RWPE1 (cell line): Measurements from ENCODE around the gene MGP.

Experiments used
- CTCF ChIA-PET: fragments of 350-600 bp; sonication (Branson Sonifier 250); formaldehyde crosslinking; extraction: SDS; loops from one replicate; lab custom pipeline; 2021; lab: Yijun Ruan, JAX
- POLR2A ChIA-PET: fragments of 400-600 bp; formaldehyde crosslinking; extraction: SDS; loops from one replicate; lab custom pipeline; 2020; ENCODE audit warnings: antibody characterized with exemption; ENCODE audit not compliant: low non-redundant PET; lab: Yijun Ruan, JAX
- DNase-seq: peaks from one replicate; pipeline ENCODE4 v3.0.0; 2012; ENCODE audit warnings: low spot score
- H3K27ac ChIP-seq: fragments of 450-650 bp; 2 replicates; pipeline ENCODE4 v1.5.1; 2017
- CTCF ChIP-seq: fragments of 450-650 bp; conservative IDR thresholded peaks from 2 replicates; pipeline ENCODE4 v1.5.1; 2017; ENCODE audit warnings: low read depth, mild to moderate bottlenecking

The MGP gene

DNA sequence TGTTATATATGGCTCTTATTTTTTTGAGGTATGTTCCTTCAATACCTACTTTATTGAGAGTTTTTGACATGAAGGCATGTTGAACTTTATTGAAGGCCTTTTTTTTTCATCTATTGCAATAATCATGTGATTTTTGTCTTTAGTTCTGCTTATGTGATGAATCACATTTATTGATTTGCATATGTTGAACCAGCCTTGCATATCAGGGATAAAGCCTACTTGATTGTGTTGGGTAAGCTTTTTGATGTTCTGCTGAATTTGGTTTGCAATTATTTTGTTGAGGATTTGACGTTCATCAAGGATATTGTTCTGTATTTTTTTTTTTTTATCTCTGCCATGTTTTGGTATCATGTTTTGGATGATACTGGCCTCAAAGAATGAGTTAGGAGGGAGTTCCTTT is 27.1 kb downstream of the MGP start:
- CTCF ChIA-PET, result interaction anchor here (0.6 kb wide), 1 partner anchor 43 kb away, joined by 3 read pairs; no protein-coding TSS in a partner anchor
- no peak overlapping the region for H3K27ac ChIP-seq
- POLR2A ChIA-PET, result no interaction called here
- no peak for DNase-seq
- no peak for TF ChIP-seq CTCF

DNA sequence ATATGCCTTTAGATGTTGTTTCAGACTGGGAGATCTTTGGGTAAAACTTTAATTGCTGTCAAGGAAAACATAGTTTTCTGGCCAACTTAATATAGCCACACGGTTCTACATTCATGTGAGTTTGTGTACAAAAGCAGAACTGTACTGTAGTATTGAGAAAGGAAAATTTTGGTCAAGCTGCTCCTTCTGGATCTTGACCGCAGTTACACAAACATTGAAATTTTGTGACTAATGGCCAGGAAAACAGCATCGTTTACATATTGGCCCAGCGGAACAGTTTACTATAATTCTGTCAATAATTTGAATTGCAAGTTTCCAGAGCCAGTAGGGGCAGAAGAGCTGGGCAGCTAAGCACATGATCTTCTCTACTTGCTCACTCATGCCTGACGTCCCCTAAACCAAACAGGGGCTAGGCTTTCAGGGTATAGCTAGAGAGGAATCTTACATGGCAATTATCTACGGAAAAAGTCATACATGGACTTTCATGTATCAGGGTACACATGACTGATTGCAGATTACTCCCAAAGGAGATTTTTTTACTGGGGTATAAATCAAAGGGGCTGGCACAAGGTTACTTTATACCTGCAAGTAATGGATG is 31.0 kb downstream of the MGP start:
- TF ChIP-seq CTCF, result no peak
- H3K27ac ChIP-seq, result no peak overlapping the region
- ChIA-PET POLR2A (no interaction called here), CTCF (no interaction called here)
- no peak for DNase-seq

DNA sequence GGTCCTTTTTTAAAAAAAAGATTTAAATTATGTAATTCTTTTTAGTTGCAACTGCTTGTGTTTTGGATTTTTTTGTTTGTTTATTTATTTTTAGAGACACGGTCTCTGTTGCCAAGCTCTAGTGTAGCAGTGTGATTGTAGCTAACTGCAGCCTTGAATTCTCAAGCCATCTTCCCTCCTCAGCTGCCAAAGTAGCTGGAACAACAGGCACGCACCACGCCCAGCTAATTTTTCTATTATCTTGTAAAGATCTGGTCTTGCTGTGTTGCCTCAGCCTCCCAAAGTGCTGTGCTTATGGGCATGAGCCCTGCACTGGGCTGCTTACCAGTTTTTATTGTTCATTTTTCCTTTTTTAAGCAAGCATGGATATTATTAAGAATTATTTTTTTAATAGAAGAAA is 31.7 kb downstream of the MGP start:
- ChIA-PET POLR2A (no interaction called here), CTCF (no interaction called here)
- no peak overlapping the region for H3K27ac ChIP-seq
- no peak for DNase-seq
- no peak for TF ChIP-seq CTCF

GRCh38 chr12:14852880-14853279 is 32.8 kb downstream of the MGP start:
- DNase-seq, result no peak
- no peak overlapping the region for H3K27ac ChIP-seq
- POLR2A ChIA-PET, result interaction anchor here (0.6 kb wide), 1 partner anchor 109 kb away, joined by 3 read pairs; no protein-coding TSS in a partner anchor
- CTCF ChIA-PET, result no interaction called here
- no peak for TF ChIP-seq CTCF

- DNase-seq, result no peak
- no peak overlapping the region for H3K27ac ChIP-seq
Measured at GRCh38 chr12:14850929-14851663, 34.6 kb downstream of the MGP start.

DNA sequence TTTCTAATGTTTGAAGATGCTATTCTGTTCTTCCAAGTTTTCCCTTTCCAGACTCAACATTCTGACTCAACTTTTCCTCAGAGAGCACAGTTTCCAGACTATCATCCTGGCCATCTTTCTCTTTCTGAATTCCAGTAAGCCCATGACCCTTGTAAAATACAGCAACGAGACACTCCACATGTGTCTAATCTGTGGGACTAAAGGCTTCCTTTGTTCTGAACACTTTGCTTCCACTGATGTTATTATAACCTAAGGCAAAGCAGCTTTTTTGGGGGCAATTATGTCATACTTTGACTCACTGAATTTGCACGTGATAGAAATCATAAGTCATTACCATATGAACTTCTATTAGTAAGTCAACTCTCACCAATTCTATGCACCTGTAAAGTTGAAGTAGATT is 36.0 kb downstream of the MGP start:
- TF ChIP-seq CTCF, result no peak
- H3K27ac ChIP-seq, result no peak overlapping the region
- DNase-seq, result no peak
- CTCF ChIA-PET, result no interaction called here
- POLR2A ChIA-PET, result no interaction called here

More at GRCh38 chr12:14850929-14851663, 34.6 kb downstream of the MGP start:
- ChIA-PET POLR2A (no interaction called here), CTCF (interaction anchor here (0.6 kb wide), 2 partner anchors 87 to 681 kb away, joined by 3 read pairs; no protein-coding TSS in a partner anchor)
- no peak for TF ChIP-seq CTCF
